Thoracic aorta (tissue), 2 donors: Measurements from ENCODE around the gene SRL. TPM values are rescaled to one million over a fixed set of nuclear protein-coding genes. Genes with fewer than 3 reads are reported as not detected.
"Not testable (repeated sequence)": the region's sequence is repeated elsewhere in the genome, so short reads cannot be mapped to it uniquely, and the experiment has no call there.

Experiments used
- ATAC-seq: fragments of 150-250 bp; one replicate; pipeline ENCODE4 v1.8.0; 2017; ENCODE audit warnings: low read depth; ENCODE audit not compliant: insufficient number of reproducible peaks, low FRiP score
- DNase-seq: peaks from one replicate; pipeline ENCODE4 v3.0.0-alpha.2; 2020; ENCODE audit warnings: low spot score
- H3K27ac ChIP-seq, 2 donors: fragments of 200-600 bp; sonication (generic); 1 replicate in 1 of 2; 2 replicates in 1 of 2; pipeline ENCODE4 v1.5.1; 2016; ENCODE audit warnings: mild to moderate bottlenecking in 2 of 2, moderate library complexity in 2 of 2
- H3K27me3 ChIP-seq: fragments of 200-600 bp; sonication (generic); replicated peaks from 2 replicates; pipeline ENCODE4 v1.6.0; 2016; ENCODE audit warnings: mild to moderate bottlenecking; ENCODE audit not compliant: insufficient read depth
- H3K36me3 ChIP-seq: fragments of 200-600 bp; sonication (generic); one replicate; pipeline ENCODE4 v1.5.1; 2016
- H3K4me1 ChIP-seq, 2 donors: fragments of 200-600 bp; sonication (generic); 1 replicate in 1 of 2; 2 replicates in 1 of 2; pipeline versions ENCODE4 v1.5.1 to v1.6.0; 2016; ENCODE audit warnings: low read depth in 2 of 2, mild to moderate bottlenecking in 1 of 2; ENCODE audit not compliant: control insufficient read depth in 1 of 2
- H3K4me3 ChIP-seq: fragments of 200-600 bp; sonication (generic); 2 replicates; pipeline ENCODE4 v1.5.1; 2016; ENCODE audit warnings: mild to moderate bottlenecking
- H3K9me3 ChIP-seq: fragments of 200-600 bp; sonication (generic); 2 replicates; pipeline ENCODE4 v1.5.1; 2016
- total RNA-seq, 2 donors: library from RNA; depleted of rRNA; stranded (reverse); fragments of >200 nt; gene quantifications; one replicate each; pipeline versions ENCODE4 v1.1.0 to v1.2.3, GENCODE V29; 2016
- TF ChIP-seq, protein P1 (sequence below): fragments of 200-600 bp; sonication (generic); IDR thresholded peaks from one replicate; pipeline ENCODE4 v1.5.1; 2019; ENCODE audit warnings: antibody characterized with exemption

Gene SRL
- total RNA-seq, 2 donors from 2014 or later: 0.68 to 1.1 TPM

DNA sequence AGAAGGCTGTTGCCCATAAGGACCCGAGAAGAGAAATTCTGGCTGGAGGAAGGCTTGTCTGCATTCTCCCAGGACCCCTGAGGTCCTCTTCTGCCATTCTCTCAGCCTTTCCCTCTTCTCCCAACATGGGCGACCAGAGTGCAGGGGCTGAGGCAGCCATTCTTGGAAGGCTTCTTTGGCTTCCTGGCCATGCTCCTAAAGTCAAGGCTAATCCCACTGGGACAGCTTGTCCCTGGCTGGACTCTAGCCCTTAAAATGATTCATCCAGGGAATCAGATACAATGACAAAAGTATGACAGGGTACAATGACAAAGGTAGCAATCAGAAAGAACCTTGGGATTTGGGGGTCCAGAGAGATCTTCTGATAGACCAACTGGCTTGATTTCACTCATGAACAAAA lies 26.8 kb downstream of the SRL start:
- H3K27ac ChIP-seq: peak overlapping the region; percentile 16 to 90
- DNase-seq (no peak), ATAC-seq (no peak)
- peaks cover 21 to 58% of the 10 kb centered on the region in 2 donors for H3K4me1 ChIP-seq
- no peaks in the 10 kb centered on the region for H3K36me3 ChIP-seq
- TF ChIP-seq, protein P1, sequence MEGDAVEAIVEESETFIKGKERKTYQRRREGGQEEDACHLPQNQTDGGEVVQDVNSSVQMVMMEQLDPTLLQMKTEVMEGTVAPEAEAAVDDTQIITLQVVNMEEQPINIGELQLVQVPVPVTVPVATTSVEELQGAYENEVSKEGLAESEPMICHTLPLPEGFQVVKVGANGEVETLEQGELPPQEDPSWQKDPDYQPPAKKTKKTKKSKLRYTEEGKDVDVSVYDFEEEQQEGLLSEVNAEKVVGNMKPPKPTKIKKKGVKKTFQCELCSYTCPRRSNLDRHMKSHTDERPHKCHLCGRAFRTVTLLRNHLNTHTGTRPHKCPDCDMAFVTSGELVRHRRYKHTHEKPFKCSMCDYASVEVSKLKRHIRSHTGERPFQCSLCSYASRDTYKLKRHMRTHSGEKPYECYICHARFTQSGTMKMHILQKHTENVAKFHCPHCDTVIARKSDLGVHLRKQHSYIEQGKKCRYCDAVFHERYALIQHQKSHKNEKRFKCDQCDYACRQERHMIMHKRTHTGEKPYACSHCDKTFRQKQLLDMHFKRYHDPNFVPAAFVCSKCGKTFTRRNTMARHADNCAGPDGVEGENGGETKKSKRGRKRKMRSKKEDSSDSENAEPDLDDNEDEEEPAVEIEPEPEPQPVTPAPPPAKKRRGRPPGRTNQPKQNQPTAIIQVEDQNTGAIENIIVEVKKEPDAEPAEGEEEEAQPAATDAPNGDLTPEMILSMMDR: no peak
- no peaks in the 10 kb centered on the region for H3K27me3 ChIP-seq
- no peak overlapping the region for H3K4me3 ChIP-seq
- H3K9me3 ChIP-seq: no peaks in the 10 kb centered on the region

GRCh38 chr16:4214215-4214621 lies 27.7 kb downstream of the SRL start:
- TF ChIP-seq, protein P1: no peak
- Histone ChIP-seq H3K27ac (peak overlapping the region; percentile 90 to 95), H3K27me3 (no peaks in the 10 kb centered on the region), H3K4me1 (peaks cover 21 to 66% of the 10 kb centered on the region in 2 donors), H3K4me3 (peak overlapping the region; percentile 32), H3K9me3 (no peaks in the 10 kb centered on the region), H3K36me3 (no peaks in the 10 kb centered on the region)
- ATAC-seq (peak; percentile 74), DNase-seq (peak; percentile 22)

GRCh38 chr16:4213737-4214136 lies 28.1 kb downstream of the SRL start:
- DNase-seq (no peak), ATAC-seq (no peak)
- Histone ChIP-seq H3K4me3 (no peak overlapping the region), H3K4me1 (peaks cover 21 to 66% of the 10 kb centered on the region in 2 donors), H3K36me3 (no peaks in the 10 kb centered on the region), H3K27me3 (no peaks in the 10 kb centered on the region), H3K27ac (peak overlapping the region; percentile 90 to 95), H3K9me3 (no peaks in the 10 kb centered on the region)
- TF ChIP-seq, protein P1: no peak

DNA sequence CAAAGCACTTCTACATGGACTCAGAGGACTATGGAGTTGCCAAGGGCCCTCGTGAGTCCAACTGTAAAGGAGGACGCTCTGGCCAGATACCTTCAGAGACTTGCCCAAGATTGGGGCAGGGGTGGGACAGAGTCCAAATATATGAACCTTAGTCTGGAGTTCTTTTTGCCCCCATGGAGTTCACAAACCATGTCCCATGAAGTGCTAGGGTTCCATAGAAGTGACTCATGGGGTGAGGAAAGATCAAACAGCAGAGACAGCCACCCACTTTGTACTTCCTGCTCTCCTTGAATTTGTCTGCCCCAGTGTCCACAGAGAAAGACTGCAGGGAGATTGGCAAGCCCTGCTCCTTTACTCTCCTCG lies 29.0 kb downstream of the SRL start:
- Histone ChIP-seq H3K9me3 (no peaks in the 10 kb centered on the region), H3K27ac (peak overlapping the region; percentile 90 to 95), H3K4me1 (peaks cover 21 to 60% of the 10 kb centered on the region in 2 donors), H3K4me3 (no peak overlapping the region), H3K36me3 (no peaks in the 10 kb centered on the region), H3K27me3 (no peaks in the 10 kb centered on the region)
- DNase-seq (no peak), ATAC-seq (no peak)
- TF ChIP-seq, protein P1: no peak

- H3K4me1 ChIP-seq: peaks cover 21 to 55% of the 10 kb centered on the region in 2 donors
- no peaks in the 10 kb centered on the region for H3K36me3 ChIP-seq
- DNase-seq (peak; percentile 35), ATAC-seq (peak; percentile 83)
- H3K27ac ChIP-seq: peak overlapping the region; percentile 90 to 95
- H3K27me3 ChIP-seq: no peaks in the 10 kb centered on the region
- TF ChIP-seq, protein P1: no peak
- no peak overlapping the region for H3K4me3 ChIP-seq
- H3K9me3 ChIP-seq: no peaks in the 10 kb centered on the region
Observed at GRCh38 chr16:4212211-4212933, 29.5 kb downstream of the SRL start.

GRCh38 chr16:4211445-4212210 lies 30.3 kb downstream of the SRL start:
- not testable (repeated sequence) for ATAC-seq, H3K27me3 ChIP-seq, H3K4me3 ChIP-seq, H3K9me3 ChIP-seq, DNase-seq, H3K36me3 ChIP-seq
- Histone ChIP-seq H3K4me1 (peaks cover 21 to 50% of the 10 kb centered on the region in 2 donors), H3K27ac (peak overlapping the region; percentile 90 to 95)
